Fibroblast of skin of abdomen (primary cell): ENCODE measurements around the gene ERBB2.
A peak's percentile ranks its signal among the peaks of the same experiment; 100 is the strongest.

Source experiments
- DNase-seq: peaks from one replicate; pipeline ENCODE4 v3.0.0-alpha.2; 2013

Gene ERBB2

GRCh38 chr17:39726617-39727016 lies 26.8 kb downstream of the ERBB2 start:
- DNase-seq, result no peak

- DNase-seq, result no peak
Measured at GRCh38 chr17:39727556-39727955, 27.7 kb downstream of the ERBB2 start.

- no peak for DNase-seq
Measured at GRCh38 chr17:39729280-39729851, 29.5 kb downstream of the ERBB2 start.

GRCh38 chr17:39730095-39730921 lies 30.4 kb downstream of the ERBB2 start, which contains the start of gene MIEN1:
TSS of gene MIEN1 (minus strand) at chr17:39730532. CDS start at chr17:39730495, 37 bp downstream.
- DNase-seq, result peak; percentile 78

DNA sequence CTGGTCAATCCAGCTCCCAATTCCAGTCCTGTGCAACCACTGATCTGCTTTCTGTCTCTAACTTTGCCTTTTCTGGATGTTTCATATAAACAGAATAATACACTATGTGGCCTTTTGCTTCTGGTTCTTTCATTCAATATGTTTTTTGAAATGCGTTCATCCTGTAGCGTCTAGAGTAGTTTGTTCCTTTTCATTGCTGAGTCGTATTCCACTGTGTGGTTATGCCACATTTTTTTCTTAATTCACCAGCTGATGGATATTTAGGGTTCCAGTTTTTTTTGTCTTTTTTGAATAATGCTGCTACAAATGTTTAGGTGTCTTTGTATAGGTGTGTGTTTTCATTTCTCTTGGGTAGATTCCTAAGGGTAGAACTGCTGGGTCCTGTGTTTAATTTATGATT lies 32.7 kb downstream of the ERBB2 start:
- no peak for DNase-seq

DNA sequence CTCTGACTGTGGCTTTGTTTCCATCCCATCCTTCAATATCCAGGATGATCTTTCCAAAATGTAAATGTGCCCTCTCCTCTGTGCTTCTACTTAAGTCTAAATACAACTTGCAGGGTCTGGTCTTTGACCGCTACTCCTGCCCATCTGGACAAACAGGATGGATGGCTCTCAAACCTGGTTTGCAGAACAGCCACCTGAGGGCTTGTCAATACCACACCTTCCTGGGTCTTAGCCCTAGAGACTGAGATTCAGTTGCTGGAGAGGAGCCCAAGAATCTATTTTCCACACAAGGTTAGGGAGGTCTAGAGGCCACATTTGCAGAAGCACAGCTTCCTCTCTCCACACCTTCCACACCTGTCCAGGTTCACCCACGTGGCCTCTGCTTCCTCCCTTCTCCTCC lies 36.0 kb downstream of the ERBB2 start:
- DNase-seq, result no peak

DNA sequence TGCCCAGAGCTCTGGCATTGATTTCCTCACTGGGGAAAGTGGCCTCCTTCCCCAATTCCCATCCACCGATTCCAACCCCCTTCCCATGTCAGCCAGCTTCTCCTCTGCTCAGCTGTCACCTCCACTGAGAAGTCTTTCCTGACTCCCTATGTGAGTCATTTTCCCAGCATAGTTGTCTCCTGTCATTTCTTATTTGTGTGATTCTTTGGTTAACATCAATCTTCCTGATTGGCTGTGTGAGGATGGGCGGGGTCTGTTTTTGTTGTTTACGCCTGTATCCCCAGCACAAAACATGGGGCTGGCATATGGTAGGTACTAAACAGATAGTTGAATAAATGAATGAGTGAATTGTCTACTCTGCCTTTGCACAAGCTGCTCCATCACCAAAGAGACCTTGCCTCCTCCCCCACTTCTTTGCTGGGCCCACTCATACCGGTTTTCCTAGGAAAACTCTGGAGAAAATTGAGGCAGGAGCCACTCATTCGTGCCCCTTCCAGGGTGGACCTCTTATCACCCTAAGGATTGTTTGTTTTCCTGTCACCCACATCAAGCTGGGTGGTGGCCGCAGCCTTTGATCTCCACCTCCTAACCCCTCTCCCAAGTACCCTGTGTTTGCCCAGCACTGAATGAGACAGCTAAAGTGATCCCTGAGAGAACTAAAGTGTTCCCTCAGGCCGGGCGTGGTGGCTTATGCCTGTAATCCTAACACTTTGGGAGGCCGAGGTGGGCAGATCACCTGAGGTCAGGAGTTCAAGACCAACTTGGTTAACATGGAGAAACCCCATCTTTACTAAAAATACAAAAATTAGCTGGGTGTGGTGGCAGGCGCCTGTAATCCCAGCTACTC lies 36.7 kb downstream of the ERBB2 start:
- no peak for DNase-seq

GRCh38 chr17:39737206-39737759 lies 37.4 kb downstream of the ERBB2 start:
- no peak for DNase-seq

- no peak for DNase-seq
Measured at GRCh38 chr17:39737760-39738567, 38.1 kb downstream of the ERBB2 start, which contains the start of gene GRB7. TSS of gene GRB7 (plus strand) at chr17:39737938. CDS start at chr17:39742302, 4,364 bp downstream.

- no peak for DNase-seq
Measured at GRCh38 chr17:39738568-39738901, 38.7 kb downstream of the ERBB2 start.

DNA sequence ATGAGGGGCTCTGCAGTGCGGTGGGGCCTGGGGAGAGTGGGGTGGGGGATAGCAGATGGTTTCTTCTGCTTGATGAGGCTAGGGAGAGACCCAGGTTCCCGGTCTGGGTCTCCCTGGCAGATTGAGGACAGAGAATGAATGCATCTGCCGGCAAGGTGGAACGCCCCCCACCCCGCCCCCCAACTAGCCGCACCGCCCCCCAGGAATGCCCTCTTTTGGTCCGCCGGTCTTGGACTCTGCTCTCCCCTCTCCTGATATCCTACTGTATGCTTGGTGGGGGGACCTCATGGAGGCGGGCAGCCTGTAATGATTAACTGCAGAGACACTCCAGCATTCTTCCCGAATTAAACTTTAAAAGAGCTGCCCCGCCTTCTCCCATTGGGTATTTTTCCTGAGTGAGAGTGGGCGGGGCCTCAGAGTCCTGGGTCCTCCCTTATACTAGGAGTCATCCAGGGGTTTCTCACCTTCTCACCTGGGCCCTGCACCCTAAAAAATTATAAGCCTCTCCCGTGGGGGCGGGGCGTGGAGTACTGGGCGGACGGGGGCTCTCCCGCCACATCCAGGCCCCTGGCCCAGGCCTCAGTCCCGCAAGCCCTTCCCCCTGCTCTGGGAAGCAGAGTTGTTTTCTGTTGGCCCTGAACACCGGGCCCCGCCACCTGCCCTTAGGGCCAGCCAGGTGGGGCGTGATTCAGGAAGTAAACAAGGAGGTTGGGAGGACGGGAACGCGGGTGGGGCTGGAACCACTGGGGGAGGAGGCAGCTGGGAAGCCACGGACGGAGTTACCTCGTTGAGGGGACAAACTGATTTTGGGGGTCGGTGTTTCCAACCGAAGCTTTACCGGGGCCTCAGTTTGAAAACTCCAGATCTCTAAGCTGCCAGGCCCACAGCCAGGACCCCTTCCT lies 39.4 kb downstream of the ERBB2 start:
- DNase-seq, result peak; percentile 45

DNA sequence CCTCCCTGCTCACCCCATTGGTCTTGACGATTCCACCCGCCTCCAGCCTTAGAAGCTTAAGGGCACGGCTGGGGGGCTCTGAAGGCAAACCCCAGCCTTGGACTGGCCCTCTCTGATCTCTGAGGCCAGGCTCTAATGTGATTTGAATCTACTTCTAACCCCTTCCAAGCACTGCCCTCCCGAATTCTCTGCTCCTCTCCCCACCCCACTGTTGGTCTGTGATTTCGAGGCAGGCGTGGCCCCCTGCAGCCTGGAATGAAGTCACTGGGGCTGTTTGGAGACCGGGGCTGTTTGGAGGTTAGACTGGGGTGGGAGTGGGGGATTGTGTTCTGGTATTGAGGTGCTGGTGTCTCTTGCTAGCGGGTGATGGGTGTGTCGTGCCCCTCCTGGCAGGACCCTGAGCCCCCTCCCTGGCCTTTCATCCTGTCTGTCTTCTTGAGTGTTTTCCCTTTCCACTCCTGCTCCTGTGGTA lies 40.1 kb downstream of the ERBB2 start:
- DNase-seq, result no peak

GRCh38 chr17:39740357-39741111 lies 40.7 kb downstream of the ERBB2 start:
- peak; percentile 50 for DNase-seq

- no peak for DNase-seq
Measured at GRCh38 chr17:39742126-39742855, 42.4 kb downstream of the ERBB2 start.

GRCh38 chr17:39742856-39743436 lies 43.1 kb downstream of the ERBB2 start:
- DNase-seq, result no peak

- DNase-seq, result no peak
Measured at GRCh38 chr17:39744075-39744835, 44.4 kb downstream of the ERBB2 start.

DNA sequence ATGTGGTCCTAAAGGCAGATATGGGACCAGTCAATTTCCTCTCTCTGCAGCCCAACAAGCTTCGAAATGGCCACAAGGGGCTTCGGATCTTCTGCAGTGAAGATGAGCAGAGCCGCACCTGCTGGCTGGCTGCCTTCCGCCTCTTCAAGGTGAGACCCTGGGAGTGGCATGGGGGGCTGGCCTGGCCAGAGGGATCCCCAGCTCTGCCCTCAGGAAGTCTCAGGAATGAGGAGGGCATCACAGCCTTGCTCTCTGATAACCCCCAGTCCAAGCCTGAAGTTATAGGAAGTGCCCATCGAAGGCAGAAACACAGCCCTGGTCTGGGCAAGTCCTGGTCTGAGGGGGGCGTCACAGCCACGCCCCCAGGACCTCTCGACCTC lies 45.0 kb downstream of the ERBB2 start:
- no peak for DNase-seq
